ENCODE data around the gene CHL1. TPM values are rescaled to one million over a fixed set of nuclear protein-coding genes. Genes with fewer than 3 reads are reported as not detected.

Gene CHL1
- total RNA-seq, 1 experiment from 2014 or later = not detected

DNA sequence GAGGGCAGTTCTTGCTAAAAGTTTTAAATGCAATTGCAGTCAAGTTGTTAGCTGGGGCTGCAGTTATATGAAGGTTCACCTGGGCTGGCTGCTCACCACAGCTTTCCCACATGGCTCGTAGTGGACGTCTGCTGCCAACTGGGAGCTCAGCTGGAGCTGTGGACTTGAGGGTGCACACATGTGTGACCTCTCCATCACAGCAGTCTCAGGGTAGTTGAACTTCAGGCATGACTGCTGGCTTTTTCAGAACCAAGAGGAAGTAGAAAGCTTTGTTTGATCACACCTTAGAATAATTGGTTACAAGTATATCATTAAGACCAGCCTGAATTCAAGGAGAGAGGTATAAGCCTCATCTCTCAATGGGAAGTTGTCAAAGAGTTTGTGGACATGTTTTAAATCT, 74.1 kb downstream of the CHL1 start:
- TF ChIP-seq, protein P1, sequence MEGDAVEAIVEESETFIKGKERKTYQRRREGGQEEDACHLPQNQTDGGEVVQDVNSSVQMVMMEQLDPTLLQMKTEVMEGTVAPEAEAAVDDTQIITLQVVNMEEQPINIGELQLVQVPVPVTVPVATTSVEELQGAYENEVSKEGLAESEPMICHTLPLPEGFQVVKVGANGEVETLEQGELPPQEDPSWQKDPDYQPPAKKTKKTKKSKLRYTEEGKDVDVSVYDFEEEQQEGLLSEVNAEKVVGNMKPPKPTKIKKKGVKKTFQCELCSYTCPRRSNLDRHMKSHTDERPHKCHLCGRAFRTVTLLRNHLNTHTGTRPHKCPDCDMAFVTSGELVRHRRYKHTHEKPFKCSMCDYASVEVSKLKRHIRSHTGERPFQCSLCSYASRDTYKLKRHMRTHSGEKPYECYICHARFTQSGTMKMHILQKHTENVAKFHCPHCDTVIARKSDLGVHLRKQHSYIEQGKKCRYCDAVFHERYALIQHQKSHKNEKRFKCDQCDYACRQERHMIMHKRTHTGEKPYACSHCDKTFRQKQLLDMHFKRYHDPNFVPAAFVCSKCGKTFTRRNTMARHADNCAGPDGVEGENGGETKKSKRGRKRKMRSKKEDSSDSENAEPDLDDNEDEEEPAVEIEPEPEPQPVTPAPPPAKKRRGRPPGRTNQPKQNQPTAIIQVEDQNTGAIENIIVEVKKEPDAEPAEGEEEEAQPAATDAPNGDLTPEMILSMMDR (IDR thresholded peaks at IDR 0.05; ENCODE audit: insufficient read depth in 1 of 2, low read depth in 1 of 2, low read length in 1 of 2, severe bottlenecking in 1 of 2, unreplicated experiment in 1 of 2) = no peak
- Mint-ChIP-seq H3K27me3 (ENCODE audit: insufficient read depth, unreplicated experiment) (peaks cover 7% of the 10 kb centered on the region), H3K4me1 (ENCODE audit: low read depth, unreplicated experiment) (no peaks in the 10 kb centered on the region), H3K9me3 (ENCODE audit: unreplicated experiment) (no peaks in the 10 kb centered on the region), H3K27ac (ENCODE audit: unreplicated experiment) (no peak overlapping the region), H3K4me3 (ENCODE audit: unreplicated experiment) (no peak overlapping the region), H3K36me3 (ENCODE audit: insufficient read depth, unreplicated experiment) (no peaks in the 10 kb centered on the region)
- no peaks in the 10 kb centered on the region for H3K36me3 ChIP-seq (ENCODE audit: control insufficient read depth, insufficient read depth, low read length)
- intact Hi-C loops (cut with micrococcal nuclease; ENCODE audit: unreplicated experiment) = no loop called here
- ChIA-PET POLR2A (no interaction called here), CTCF (no interaction called here)
- BruUV-seq (replicated peaks) = no TSS peak
- no peaks in the 10 kb centered on the region for H3K9me3 ChIP-seq
- H3K4me1 ChIP-seq = no peaks in the 10 kb centered on the region
- no peaks in the 10 kb centered on the region for H3K27me3 ChIP-seq (replicated peaks; ENCODE audit: control insufficient read depth, insufficient read depth, low read length)
- DNase-seq = no peak
- no peak overlapping the region for H3K4me3 ChIP-seq (ENCODE audit: low read depth, low read length)

DNA sequence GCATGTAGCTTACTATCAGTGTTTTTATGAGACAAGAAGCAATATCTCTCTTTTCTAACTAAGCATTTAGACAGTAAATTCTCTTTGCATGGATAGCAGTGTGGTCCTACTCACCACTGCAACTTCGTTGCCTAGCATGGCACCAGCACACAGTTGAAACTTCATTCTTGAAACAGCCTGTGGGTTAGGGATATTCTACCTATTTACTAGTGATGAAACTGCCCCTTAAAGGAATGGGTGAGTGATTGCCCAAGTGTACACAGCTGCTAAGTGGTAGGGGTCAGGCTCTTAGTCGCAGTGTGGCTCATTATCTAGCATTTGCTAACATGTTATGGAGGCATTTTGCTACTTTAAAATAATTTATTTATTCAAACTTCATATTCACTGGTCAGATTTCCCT, 78.4 kb downstream of the CHL1 start:
- H3K27me3 Mint-ChIP-seq (ENCODE audit: insufficient read depth, unreplicated experiment) = peaks cover 7% of the 10 kb centered on the region
- H3K4me1 ChIP-seq = no peaks in the 10 kb centered on the region
- DNase-seq = no peak
- TF ChIP-seq, protein P1 (IDR thresholded peaks at IDR 0.05; ENCODE audit: insufficient read depth in 1 of 2, low read depth in 1 of 2, low read length in 1 of 2, severe bottlenecking in 1 of 2, unreplicated experiment in 1 of 2) = no peak
- H3K36me3 Mint-ChIP-seq (ENCODE audit: insufficient read depth, unreplicated experiment) = no peaks in the 10 kb centered on the region
- no peaks in the 10 kb centered on the region for H3K9me3 Mint-ChIP-seq (ENCODE audit: unreplicated experiment)
- no TSS peak for BruUV-seq (replicated peaks)
- intact Hi-C loops (cut with micrococcal nuclease; ENCODE audit: unreplicated experiment) = no loop called here
- POLR2A ChIA-PET = no interaction called here
- no peak overlapping the region for H3K4me3 Mint-ChIP-seq (ENCODE audit: unreplicated experiment)
- no peaks in the 10 kb centered on the region for H3K4me1 Mint-ChIP-seq (ENCODE audit: low read depth, unreplicated experiment)
- no peaks in the 10 kb centered on the region for H3K36me3 ChIP-seq (ENCODE audit: control insufficient read depth, insufficient read depth, low read length)
- H3K27ac Mint-ChIP-seq (ENCODE audit: unreplicated experiment) = no peak overlapping the region
- H3K27me3 ChIP-seq (replicated peaks; ENCODE audit: control insufficient read depth, insufficient read depth, low read length) = no peaks in the 10 kb centered on the region
- no peaks in the 10 kb centered on the region for H3K9me3 ChIP-seq
- CTCF ChIA-PET = no interaction called here
- no peak overlapping the region for H3K4me3 ChIP-seq (ENCODE audit: low read depth, low read length)

DNA sequence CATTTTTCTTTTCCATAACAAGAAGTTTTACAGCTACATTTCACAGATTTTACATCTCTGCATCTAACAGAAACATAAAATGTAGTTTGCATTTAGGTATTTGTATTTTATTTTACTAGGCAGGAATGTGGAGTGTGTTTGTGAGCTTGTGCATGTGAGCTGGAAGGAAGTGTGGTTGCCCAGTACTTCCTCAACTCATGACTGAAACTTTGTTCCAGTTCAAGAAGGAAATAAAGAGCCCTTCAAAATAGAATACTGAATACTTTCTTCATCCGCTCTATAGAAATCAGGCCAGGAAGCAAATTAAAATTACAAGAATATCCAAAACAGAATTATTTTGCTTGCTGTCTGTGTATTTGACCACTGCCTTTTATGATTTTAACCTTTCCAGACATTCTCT, 81.3 kb downstream of the CHL1 start:
- no TSS peak for BruUV-seq (replicated peaks)
- intact Hi-C loops (cut with micrococcal nuclease; ENCODE audit: unreplicated experiment) = no loop called here
- ChIA-PET POLR2A (no interaction called here), CTCF (no interaction called here)
- Mint-ChIP-seq H3K4me3 (ENCODE audit: unreplicated experiment) (no peak overlapping the region), H3K36me3 (ENCODE audit: insufficient read depth, unreplicated experiment) (no peaks in the 10 kb centered on the region), H3K27me3 (ENCODE audit: insufficient read depth, unreplicated experiment) (peaks cover 5% of the 10 kb centered on the region), H3K9me3 (ENCODE audit: unreplicated experiment) (no peaks in the 10 kb centered on the region), H3K4me1 (ENCODE audit: low read depth, unreplicated experiment) (no peaks in the 10 kb centered on the region), H3K27ac (ENCODE audit: unreplicated experiment) (no peak overlapping the region)
- Histone ChIP-seq H3K36me3 (ENCODE audit: control insufficient read depth, insufficient read depth, low read length) (no peaks in the 10 kb centered on the region), H3K9me3 (no peaks in the 10 kb centered on the region), H3K27me3 (replicated peaks; ENCODE audit: control insufficient read depth, insufficient read depth, low read length) (no peaks in the 10 kb centered on the region), H3K4me1 (no peaks in the 10 kb centered on the region), H3K4me3 (ENCODE audit: low read depth, low read length) (no peak overlapping the region)
- TF ChIP-seq, protein P1 (IDR thresholded peaks at IDR 0.05; ENCODE audit: insufficient read depth in 1 of 2, low read depth in 1 of 2, low read length in 1 of 2, severe bottlenecking in 1 of 2, unreplicated experiment in 1 of 2) = no peak
- no peak for DNase-seq
